SK-N-MC (cell line): ENCODE measurements around the gene MAML3.
"Not testable (repeated sequence)": the region's sequence is repeated elsewhere in the genome, so short reads cannot be mapped to it uniquely, and the experiment has no call there.

Experiments used
- DNase-seq: peaks from one replicate; pipeline ENCODE4 v3.0.0-alpha.2; 2011; ENCODE audit warnings: low read depth, low spot score
- H3K27ac ChIP-seq: fragments of 200-600 bp; sonication (generic); 2 replicates; pipeline ENCODE4 v1.5.1; 2016; ENCODE audit warnings: mixed run types
- H3K36me3 ChIP-seq: fragments of 200-600 bp; sonication (generic); 2 replicates; pipeline ENCODE4 v1.6.1; 2017; ENCODE audit warnings: antibody characterized with exemption, low read length, mixed read lengths; ENCODE audit not compliant: insufficient read depth
- H3K4me3 ChIP-seq: fragments of 200-600 bp; sonication (generic); 2 replicates; pipeline ENCODE4 v1.5.1; 2016
- H3K9ac ChIP-seq: fragments of 200-600 bp; sonication (generic); 2 replicates; pipeline ENCODE4 v1.8.0; 2017; ENCODE audit warnings: mixed run types, mixed read lengths; ENCODE audit not compliant: insufficient read length
- H3K9me3 ChIP-seq: fragments of 200-600 bp; sonication (generic); 2 replicates; pipeline ENCODE4 v1.6.1; 2017; ENCODE audit warnings: low read depth, mild to moderate bottlenecking, antibody characterized with exemption, low read length, moderate library complexity, mixed read lengths
- EZH2 ChIP-seq: fragments of 200-600 bp; sonication (generic); IDR thresholded peaks from one replicate; pipeline ENCODE4 v1.6.1; 2017; ENCODE audit warnings: antibody characterized with exemption
- FOXP2 ChIP-seq: optimal IDR thresholded peaks from 2 replicates; pipeline ENCODE3; 2011; ENCODE audit warnings: mild to moderate bottlenecking, moderate library complexity; ENCODE audit not compliant: insufficient read depth; ENCODE audit errors: extremely low read length, control extremely low read depth
- POLR2AphosphoS5 ChIP-seq: IDR thresholded peaks from 2 replicates; pipeline ENCODE4 v1.6.1; 2012; ENCODE audit warnings: mild to moderate bottlenecking, low read depth, low read length, borderline replicate concordance

The MAML3 gene

GRCh38 chr4:139957986-139958738 lies 195.8 kb downstream of the MAML3 start:
- Histone ChIP-seq H3K36me3 (no peaks in the 10 kb centered on the region), H3K9ac (no peak overlapping the region), H3K4me3 (no peak overlapping the region), H3K9me3 (no peaks in the 10 kb centered on the region), H3K27ac (no peak overlapping the region)
- DNase-seq, result no peak
- no peak for TF ChIP-seq FOXP2
- no peak for TF ChIP-seq EZH2
- no peak for TF ChIP-seq POLR2AphosphoS5

- Histone ChIP-seq H3K9ac (no peak overlapping the region), H3K9me3 (no peaks in the 10 kb centered on the region), H3K27ac (no peak overlapping the region), H3K36me3 (no peaks in the 10 kb centered on the region), H3K4me3 (no peak overlapping the region)
- TF ChIP-seq POLR2AphosphoS5 (no peak), FOXP2 (no peak), EZH2 (no peak)
- no peak for DNase-seq
Measured at GRCh38 chr4:139957065-139957464, 196.9 kb downstream of the MAML3 start.

- no peak overlapping the region for H3K27ac ChIP-seq
- TF ChIP-seq EZH2 (no peak), POLR2AphosphoS5 (no peak), FOXP2 (no peak)
- no peak overlapping the region for H3K4me3 ChIP-seq
- no peaks in the 10 kb centered on the region for H3K36me3 ChIP-seq
- no peaks in the 10 kb centered on the region for H3K9me3 ChIP-seq
- no peak for DNase-seq
- no peak overlapping the region for H3K9ac ChIP-seq
Measured at GRCh38 chr4:139956507-139957017, 197.4 kb downstream of the MAML3 start.

GRCh38 chr4:139955600-139955999 lies 198.4 kb downstream of the MAML3 start:
- Histone ChIP-seq H3K36me3 (no peaks in the 10 kb centered on the region), H3K9ac (no peak overlapping the region), H3K4me3 (no peak overlapping the region), H3K9me3 (no peaks in the 10 kb centered on the region), H3K27ac (no peak overlapping the region)
- TF ChIP-seq POLR2AphosphoS5, result no peak
- no peak for TF ChIP-seq EZH2
- no peak for TF ChIP-seq FOXP2
- DNase-seq, result no peak

- DNase-seq, result no peak
- Histone ChIP-seq H3K9me3 (no peaks in the 10 kb centered on the region), H3K4me3 (no peak overlapping the region), H3K9ac (no peak overlapping the region), H3K36me3 (no peaks in the 10 kb centered on the region), H3K27ac (no peak overlapping the region)
- no peak for TF ChIP-seq EZH2
- no peak for TF ChIP-seq FOXP2
- no peak for TF ChIP-seq POLR2AphosphoS5
Measured at GRCh38 chr4:139954512-139954911, 199.5 kb downstream of the MAML3 start.

- no peak for TF ChIP-seq EZH2
- no peak for TF ChIP-seq FOXP2
- no peak for TF ChIP-seq POLR2AphosphoS5
- Histone ChIP-seq H3K4me3 (no peak overlapping the region), H3K9me3 (no peaks in the 10 kb centered on the region), H3K36me3 (no peaks in the 10 kb centered on the region), H3K27ac (no peak overlapping the region), H3K9ac (no peak overlapping the region)
- DNase-seq, result no peak
Measured at GRCh38 chr4:139951021-139951420, 203.0 kb downstream of the MAML3 start.

- Histone ChIP-seq H3K9ac (no peak overlapping the region), H3K4me3 (no peak overlapping the region), H3K27ac (no peak overlapping the region), H3K9me3 (no peaks in the 10 kb centered on the region), H3K36me3 (no peaks in the 10 kb centered on the region)
- TF ChIP-seq EZH2 (no peak), FOXP2 (no peak), POLR2AphosphoS5 (no peak)
- DNase-seq, result no peak
Measured at GRCh38 chr4:139950568-139950967, 203.4 kb downstream of the MAML3 start.

- not testable (repeated sequence) for H3K36me3 ChIP-seq, H3K4me3 ChIP-seq, H3K27ac ChIP-seq, H3K9me3 ChIP-seq, DNase-seq, H3K9ac ChIP-seq
Measured at GRCh38 chr4:139944916-139945315, 209.1 kb downstream of the MAML3 start.

GRCh38 chr4:139943277-139943676 lies 210.7 kb downstream of the MAML3 start:
- Histone ChIP-seq H3K27ac (peak overlapping the region; percentile 17; the same call in 1 of the 2 replicates), H3K9me3 (no peaks in the 10 kb centered on the region), H3K9ac (no peak overlapping the region), H3K36me3 (no peaks in the 10 kb centered on the region), H3K4me3 (no peak overlapping the region)
- no peak for DNase-seq
- TF ChIP-seq EZH2 (no peak), POLR2AphosphoS5 (no peak), FOXP2 (no peak)
